ENCODE results near the gene ACTN2. TPM values are rescaled to one million over a fixed set of nuclear protein-coding genes. Genes with fewer than 3 reads are reported as not detected.
A peak's percentile ranks its signal among the peaks of the same experiment; 100 is the strongest.

Gene ACTN2
- total and polyA plus RNA-seq, 2 donors (not counting 1 experiment from before 2014, with no cell fraction given) = 0.17 to 0.22 TPM

DNA sequence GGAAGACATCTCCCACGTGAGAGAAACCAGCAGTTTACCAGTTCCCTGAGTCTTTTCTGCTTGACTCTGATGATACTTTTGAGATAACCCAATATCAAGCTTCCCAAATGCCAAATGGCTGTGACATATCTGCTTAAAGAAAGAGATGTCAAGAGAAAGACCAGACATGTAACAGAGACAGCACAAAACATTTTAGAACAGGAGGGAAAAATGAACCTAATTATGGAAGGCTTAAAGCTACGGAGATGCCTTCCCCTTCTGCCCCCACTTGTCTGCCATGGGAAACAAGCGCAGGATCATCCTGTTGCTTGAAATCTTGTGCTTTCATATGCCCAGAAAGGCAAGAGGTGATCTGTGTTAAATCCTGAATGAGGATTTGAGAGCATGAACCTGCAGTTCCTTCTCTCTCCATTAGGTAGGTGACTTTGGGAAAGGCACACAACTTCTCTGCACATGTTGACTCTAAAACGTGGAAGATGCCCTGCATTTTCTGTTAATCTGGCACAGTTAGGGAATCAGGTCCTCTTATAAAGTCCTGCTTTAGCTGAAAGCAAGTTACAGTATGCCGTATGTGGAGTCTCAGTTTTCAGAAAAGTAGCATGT lies 62.1 kb downstream of the ACTN2 start:
- Histone ChIP-seq H3K4me1 (ENCODE audit: control insufficient read depth, extremely low read depth, insufficient read depth, low read length) (no peaks in the 10 kb centered on the region), H3K27me3 (ENCODE audit: control insufficient read depth, insufficient read depth, low read length) (no peaks in the 10 kb centered on the region), H3K4me2 (ENCODE audit: extremely low read depth, insufficient read depth, low read length) (no peak overlapping the region), H3K9ac (ENCODE audit: insufficient read depth, low read length) (no peak overlapping the region), H3K36me3 (ENCODE audit: control insufficient read depth, insufficient read depth, low read length) (no peaks in the 10 kb centered on the region), H3K9me3 (ENCODE audit: control insufficient read depth, insufficient read depth, low read depth, low read length) (no peaks in the 10 kb centered on the region), H3K4me3 (replicated peaks in 1 of 4; ENCODE audit: control extremely low read depth in 1 of 4, insufficient read depth in 1 of 4, low read depth in 3 of 4, low read length in 4 of 4) (no peak overlapping the region), H3K27ac (ENCODE audit: insufficient read depth, low read length) (no peak overlapping the region), H4K20me1 (ENCODE audit: control insufficient read depth, extremely low read depth, insufficient read depth, low read length) (no peaks in the 10 kb centered on the region), H2AFZ (ENCODE audit: low read length) (no peak overlapping the region), H3K79me2 (ENCODE audit: control insufficient read depth, insufficient read depth, low read length) (no peaks in the 10 kb centered on the region)
- no peak for DNase-seq (ENCODE audit: low read depth in 2 of 2)
- TF ChIP-seq EZH2 (IDR thresholded peaks at IDR 0.05; ENCODE audit: low read length, missing control alignments) = no peak
- TF ChIP-seq, protein P1, sequence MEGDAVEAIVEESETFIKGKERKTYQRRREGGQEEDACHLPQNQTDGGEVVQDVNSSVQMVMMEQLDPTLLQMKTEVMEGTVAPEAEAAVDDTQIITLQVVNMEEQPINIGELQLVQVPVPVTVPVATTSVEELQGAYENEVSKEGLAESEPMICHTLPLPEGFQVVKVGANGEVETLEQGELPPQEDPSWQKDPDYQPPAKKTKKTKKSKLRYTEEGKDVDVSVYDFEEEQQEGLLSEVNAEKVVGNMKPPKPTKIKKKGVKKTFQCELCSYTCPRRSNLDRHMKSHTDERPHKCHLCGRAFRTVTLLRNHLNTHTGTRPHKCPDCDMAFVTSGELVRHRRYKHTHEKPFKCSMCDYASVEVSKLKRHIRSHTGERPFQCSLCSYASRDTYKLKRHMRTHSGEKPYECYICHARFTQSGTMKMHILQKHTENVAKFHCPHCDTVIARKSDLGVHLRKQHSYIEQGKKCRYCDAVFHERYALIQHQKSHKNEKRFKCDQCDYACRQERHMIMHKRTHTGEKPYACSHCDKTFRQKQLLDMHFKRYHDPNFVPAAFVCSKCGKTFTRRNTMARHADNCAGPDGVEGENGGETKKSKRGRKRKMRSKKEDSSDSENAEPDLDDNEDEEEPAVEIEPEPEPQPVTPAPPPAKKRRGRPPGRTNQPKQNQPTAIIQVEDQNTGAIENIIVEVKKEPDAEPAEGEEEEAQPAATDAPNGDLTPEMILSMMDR (conservative IDR thresholded peaks at IDR 0.05 in 1 of 2, IDR thresholded peaks at IDR 0.05 in 1 of 2; ENCODE audit: low read depth in 1 of 2, low read length in 2 of 2) = peak; percentile 8 to 21

DNA sequence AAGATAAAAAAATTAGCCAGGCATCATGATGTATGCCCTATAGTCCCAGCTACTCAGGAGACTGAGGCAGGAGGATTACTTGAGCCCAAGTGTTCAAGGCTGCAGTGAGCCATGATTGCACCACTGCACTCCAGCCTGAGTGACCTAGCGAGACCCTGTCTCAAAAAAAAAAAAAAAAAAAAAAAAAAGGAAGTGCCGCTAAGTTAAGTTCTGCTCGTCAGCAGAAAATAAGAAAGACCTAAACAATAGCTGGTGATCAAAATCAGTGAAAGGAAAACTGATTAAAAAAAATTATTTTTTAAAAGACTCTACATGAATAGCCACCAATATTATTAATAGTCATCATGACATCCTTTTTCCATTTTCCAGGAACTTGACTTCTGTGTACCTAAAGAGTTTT lies 64.6 kb downstream of the ACTN2 start:
- Histone ChIP-seq H3K79me2 (ENCODE audit: control insufficient read depth, insufficient read depth, low read length) (no peaks in the 10 kb centered on the region), H3K9me3 (ENCODE audit: control insufficient read depth, insufficient read depth, low read depth, low read length) (no peaks in the 10 kb centered on the region), H3K9ac (ENCODE audit: insufficient read depth, low read length) (no peak overlapping the region), H3K4me1 (ENCODE audit: control insufficient read depth, extremely low read depth, insufficient read depth, low read length) (no peaks in the 10 kb centered on the region), H3K4me3 (replicated peaks in 1 of 4; ENCODE audit: control extremely low read depth in 1 of 4, insufficient read depth in 1 of 4, low read depth in 3 of 4, low read length in 4 of 4) (no peak overlapping the region), H3K36me3 (ENCODE audit: control insufficient read depth, insufficient read depth, low read length) (no peaks in the 10 kb centered on the region), H4K20me1 (ENCODE audit: control insufficient read depth, extremely low read depth, insufficient read depth, low read length) (no peaks in the 10 kb centered on the region), H3K4me2 (ENCODE audit: extremely low read depth, insufficient read depth, low read length) (no peak overlapping the region), H3K27ac (ENCODE audit: insufficient read depth, low read length) (no peak overlapping the region), H2AFZ (ENCODE audit: low read length) (no peak overlapping the region), H3K27me3 (ENCODE audit: control insufficient read depth, insufficient read depth, low read length) (no peaks in the 10 kb centered on the region)
- TF ChIP-seq, protein P1 (conservative IDR thresholded peaks at IDR 0.05 in 1 of 2, IDR thresholded peaks at IDR 0.05 in 1 of 2; ENCODE audit: low read depth in 1 of 2, low read length in 2 of 2) = no peak
- no peak for TF ChIP-seq EZH2 (IDR thresholded peaks at IDR 0.05; ENCODE audit: low read length, missing control alignments)
- no peak for DNase-seq (ENCODE audit: low read depth in 2 of 2)

DNA sequence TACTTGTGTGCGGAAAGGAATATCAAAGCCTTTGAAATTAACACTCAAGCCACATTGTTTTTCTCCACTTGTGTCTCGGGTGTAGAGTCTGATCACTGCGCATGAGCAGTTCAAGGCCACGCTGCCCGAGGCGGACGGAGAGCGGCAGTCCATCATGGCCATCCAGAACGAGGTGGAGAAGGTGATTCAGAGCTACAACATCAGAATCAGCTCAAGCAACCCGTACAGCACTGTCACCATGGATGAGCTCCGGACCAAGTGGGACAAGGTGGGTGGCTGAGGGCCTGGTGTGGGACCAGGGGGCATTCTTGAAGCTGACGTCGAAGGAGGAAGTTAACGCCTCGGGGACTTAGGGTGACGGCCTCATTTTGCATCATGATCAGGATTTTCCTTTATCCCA lies 65.1 kb downstream of the ACTN2 start:
- no peaks in the 10 kb centered on the region for H3K36me3 ChIP-seq (ENCODE audit: control insufficient read depth, insufficient read depth, low read length)

More for the DNA sequence above, 65.1 kb downstream of the ACTN2 start:
- no peaks in the 10 kb centered on the region for H3K27me3 ChIP-seq (ENCODE audit: control insufficient read depth, insufficient read depth, low read length)
- no peak overlapping the region for H3K9ac ChIP-seq (ENCODE audit: insufficient read depth, low read length)
- no peak overlapping the region for H3K4me2 ChIP-seq (ENCODE audit: extremely low read depth, insufficient read depth, low read length)
- H3K4me1 ChIP-seq (ENCODE audit: control insufficient read depth, extremely low read depth, insufficient read depth, low read length) = no peaks in the 10 kb centered on the region
- no peaks in the 10 kb centered on the region for H3K9me3 ChIP-seq (ENCODE audit: control insufficient read depth, insufficient read depth, low read depth, low read length)
- DNase-seq (ENCODE audit: low read depth in 2 of 2) = no peak
- H3K4me3 ChIP-seq (replicated peaks in 1 of 4; ENCODE audit: control extremely low read depth in 1 of 4, insufficient read depth in 1 of 4, low read depth in 3 of 4, low read length in 4 of 4) = no peak overlapping the region
- H2AFZ ChIP-seq (ENCODE audit: low read length) = no peak overlapping the region
- H3K79me2 ChIP-seq (ENCODE audit: control insufficient read depth, insufficient read depth, low read length) = no peaks in the 10 kb centered on the region
- H3K27ac ChIP-seq (ENCODE audit: insufficient read depth, low read length) = no peak overlapping the region
- H4K20me1 ChIP-seq (ENCODE audit: control insufficient read depth, extremely low read depth, insufficient read depth, low read length) = no peaks in the 10 kb centered on the region
- TF ChIP-seq EZH2 (IDR thresholded peaks at IDR 0.05; ENCODE audit: low read length, missing control alignments) = no peak
- TF ChIP-seq, protein P1 (conservative IDR thresholded peaks at IDR 0.05 in 1 of 2, IDR thresholded peaks at IDR 0.05 in 1 of 2; ENCODE audit: low read depth in 1 of 2, low read length in 2 of 2) = no peak
